ENCODE results near the gene TNFRSF18.
"Not testable (repeated sequence)": the region's sequence is repeated elsewhere in the genome, so short reads cannot be mapped to it uniquely, and the experiment has no call there.

The TNFRSF18 gene

DNA sequence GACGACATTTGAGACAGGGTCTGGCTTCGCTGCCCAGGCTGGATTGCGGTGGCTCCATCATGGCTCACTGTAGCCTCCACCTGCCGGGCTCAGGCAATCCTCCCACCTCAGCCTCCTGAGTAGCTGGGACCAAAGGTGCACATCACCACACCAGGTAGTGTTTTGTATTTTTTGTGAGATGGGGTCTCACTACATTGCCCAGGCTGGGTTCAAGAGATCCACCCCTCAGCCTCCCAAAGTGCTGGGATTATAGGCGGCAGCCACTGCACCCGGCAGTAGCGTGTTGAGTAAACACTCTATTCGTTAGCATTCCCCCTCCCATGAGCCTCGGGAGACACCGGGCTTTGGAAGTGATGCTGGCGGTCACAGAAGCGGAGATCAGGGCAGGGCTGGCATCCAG lies 46.9 kb upstream of the TNFRSF18 start:
- Histone ChIP-seq H3K36me3 (ENCODE audit: control insufficient read depth, insufficient read depth, low read length) (peaks cover 13% of the 10 kb centered on the region), H3K27me3 (replicated peaks; ENCODE audit: control insufficient read depth, insufficient read depth, low read length) (no peaks in the 10 kb centered on the region)

GRCh38 chr1:1250786-1251284 lies 44.4 kb upstream of the TNFRSF18 start:
- no peak overlapping the region for H3K4me3 ChIP-seq (replicated peaks; ENCODE audit: low read depth, low read length)
- DNase-seq (ENCODE audit: extremely low read depth, insufficient read length), result peak; percentile 69
- no peaks in the 10 kb centered on the region; the same call in 1 of the 2 replicates for H3K27me3 ChIP-seq (replicated peaks; ENCODE audit: control insufficient read depth, insufficient read depth, low read length)
- H3K36me3 ChIP-seq (ENCODE audit: control insufficient read depth, insufficient read depth, low read length), result peaks cover 11% of the 10 kb centered on the region
- TF ChIP-seq, protein P1, sequence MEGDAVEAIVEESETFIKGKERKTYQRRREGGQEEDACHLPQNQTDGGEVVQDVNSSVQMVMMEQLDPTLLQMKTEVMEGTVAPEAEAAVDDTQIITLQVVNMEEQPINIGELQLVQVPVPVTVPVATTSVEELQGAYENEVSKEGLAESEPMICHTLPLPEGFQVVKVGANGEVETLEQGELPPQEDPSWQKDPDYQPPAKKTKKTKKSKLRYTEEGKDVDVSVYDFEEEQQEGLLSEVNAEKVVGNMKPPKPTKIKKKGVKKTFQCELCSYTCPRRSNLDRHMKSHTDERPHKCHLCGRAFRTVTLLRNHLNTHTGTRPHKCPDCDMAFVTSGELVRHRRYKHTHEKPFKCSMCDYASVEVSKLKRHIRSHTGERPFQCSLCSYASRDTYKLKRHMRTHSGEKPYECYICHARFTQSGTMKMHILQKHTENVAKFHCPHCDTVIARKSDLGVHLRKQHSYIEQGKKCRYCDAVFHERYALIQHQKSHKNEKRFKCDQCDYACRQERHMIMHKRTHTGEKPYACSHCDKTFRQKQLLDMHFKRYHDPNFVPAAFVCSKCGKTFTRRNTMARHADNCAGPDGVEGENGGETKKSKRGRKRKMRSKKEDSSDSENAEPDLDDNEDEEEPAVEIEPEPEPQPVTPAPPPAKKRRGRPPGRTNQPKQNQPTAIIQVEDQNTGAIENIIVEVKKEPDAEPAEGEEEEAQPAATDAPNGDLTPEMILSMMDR (IDR thresholded peaks at IDR 0.05; ENCODE audit: insufficient read depth, low read length, poor library complexity, severe bottlenecking), result no peak

More for the DNA sequence above, 46.9 kb upstream of the TNFRSF18 start:
- no peak for DNase-seq (ENCODE audit: extremely low read depth, insufficient read length)
- H3K4me3 ChIP-seq (replicated peaks; ENCODE audit: low read depth, low read length), result no peak overlapping the region
- TF ChIP-seq, protein P1 (IDR thresholded peaks at IDR 0.05; ENCODE audit: insufficient read depth, low read length, poor library complexity, severe bottlenecking), result no peak

GRCh38 chr1:1248009-1248913 lies 41.9 kb upstream of the TNFRSF18 start:
- not testable (repeated sequence) for H3K36me3 ChIP-seq (ENCODE audit: control insufficient read depth, insufficient read depth, low read length); DNase-seq (ENCODE audit: extremely low read depth, insufficient read length); H3K4me3 ChIP-seq (replicated peaks; ENCODE audit: low read depth, low read length); H3K27me3 ChIP-seq (replicated peaks; ENCODE audit: control insufficient read depth, insufficient read depth, low read length)

- no peak for DNase-seq (ENCODE audit: extremely low read depth, insufficient read length)
- TF ChIP-seq, protein P1 (IDR thresholded peaks at IDR 0.05; ENCODE audit: insufficient read depth, low read length, poor library complexity, severe bottlenecking), result no peak
- H3K4me3 ChIP-seq (replicated peaks; ENCODE audit: low read depth, low read length), result no peak overlapping the region
These were observed 41.0 kb upstream of the TNFRSF18 start for GRCh38 chr1:1247341-1247913.

DNA sequence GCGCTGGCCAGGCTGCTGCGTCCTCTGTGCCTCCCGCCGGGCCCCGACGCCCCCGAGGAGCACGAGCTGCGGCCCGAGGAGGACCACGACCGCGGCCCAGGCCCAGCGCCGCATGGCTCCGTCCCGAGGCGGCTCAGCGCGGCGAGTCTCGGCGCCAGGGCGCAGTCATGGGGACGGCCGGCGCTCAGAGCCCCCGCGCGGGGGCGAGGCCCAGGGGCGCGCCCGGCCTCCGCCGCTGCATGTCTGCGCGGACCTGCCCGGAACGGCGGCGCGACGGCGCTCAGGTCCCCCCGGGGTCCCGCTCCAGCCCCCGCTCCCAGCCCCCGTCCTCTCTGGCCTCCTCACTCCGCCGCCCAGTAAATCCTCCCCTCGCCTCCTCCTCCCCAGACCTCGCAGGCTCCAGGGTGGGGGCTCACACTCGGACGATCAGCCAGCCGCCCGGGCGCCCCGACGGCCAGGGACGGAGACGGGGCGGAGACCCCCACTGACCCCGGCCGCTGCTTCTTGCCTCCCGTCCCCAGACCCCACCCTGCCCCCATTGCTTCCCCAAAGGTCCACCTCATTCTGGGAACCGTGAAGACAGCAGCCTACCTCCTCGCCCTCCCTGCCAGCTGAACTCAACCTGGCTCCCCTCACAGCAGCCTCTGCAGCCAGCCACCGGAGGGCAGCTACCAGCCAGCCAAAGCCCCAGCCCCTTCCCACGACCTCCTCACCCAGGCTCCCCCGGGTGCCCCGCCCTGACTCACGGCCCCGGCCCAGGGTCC lies 40.4 kb upstream of the TNFRSF18 start, which contains the start of gene C1QTNF12:
C1QTNF12 (minus strand) TSS at position 146 of the 764 bp plus-strand sequence; CDS start at position 114, 32 bp downstream.
- TF ChIP-seq, protein P1 (IDR thresholded peaks at IDR 0.05; ENCODE audit: insufficient read depth, low read length, poor library complexity, severe bottlenecking), result no peak
- H3K36me3 ChIP-seq (ENCODE audit: control insufficient read depth, insufficient read depth, low read length), result no peaks in the 10 kb centered on the region
- H3K27me3 ChIP-seq (replicated peaks; ENCODE audit: control insufficient read depth, insufficient read depth, low read length), result no peaks in the 10 kb centered on the region; the same call in 1 of the 2 replicates
- H3K4me3 ChIP-seq (replicated peaks; ENCODE audit: low read depth, low read length), result no peak within 1 kb of the TSS
- DNase-seq (ENCODE audit: extremely low read depth, insufficient read length), result no peak

More at GRCh38 chr1:1247341-1247913, 41.0 kb upstream of the TNFRSF18 start:
- H3K27me3 ChIP-seq (replicated peaks; ENCODE audit: control insufficient read depth, insufficient read depth, low read length), result no peaks in the 10 kb centered on the region; the same call in 1 of the 2 replicates
- H3K36me3 ChIP-seq (ENCODE audit: control insufficient read depth, insufficient read depth, low read length), result no peaks in the 10 kb centered on the region
